K562 (cell line): ENCODE results near the gene AP3B2. TPM values are rescaled to one million over a fixed set of nuclear protein-coding genes. Genes with fewer than 3 reads are reported as not detected.
A peak's percentile ranks its signal among the peaks of the same experiment; 100 is the strongest.

ENCODE experiments used
- BRF1 ChIP-seq: IDR thresholded peaks from 3 replicates; pipeline ENCODE4 v1.6.1; 2011; ENCODE audit warnings: borderline replicate concordance, mild to moderate bottlenecking; ENCODE audit not compliant: insufficient read length; ENCODE audit errors: extremely low read depth
- CEBPG ChIP-seq, 3 experiments: fragments of 200-800 bp in 1 of 3; sonication (Bioruptor generic) in 1 of 3; sonication (generic) in 1 of 3; formaldehyde crosslinking in 1 of 3; IDR thresholded peaks in 2 of 3; conservative IDR thresholded peaks in 1 of 3; 2 replicates each; pipeline versions ENCODE4 v1.6.1 to v1.8.0; 2016 to 2022; ENCODE audit warnings: missing compliant biosample characterization in 2 of 3, missing genetic modification characterization in 2 of 3, mild to moderate bottlenecking in 1 of 3, missing genetic modification reagents in 1 of 3
- CREM ChIP-seq: IDR thresholded peaks from 2 replicates; pipeline ENCODE4 v1.6.1; 2014; ENCODE audit warnings: antibody characterized with exemption, low read depth
- DACH1 ChIP-seq: fragments of 450-650 bp; IDR thresholded peaks from 2 replicates; pipeline ENCODE4 v1.6.1; 2018; ENCODE audit not compliant: partially characterized antibody
- E2F3 ChIP-seq: fragments of 250-450 bp; sonication (Bioruptor Pico); IDR thresholded peaks from 2 replicates; pipeline ENCODE4 v1.4.0; 2020; ENCODE audit warnings: mild to moderate bottlenecking
- FOXO4 ChIP-seq: fragments of 450-650 bp; formaldehyde crosslinking; IDR thresholded peaks from 2 replicates; pipeline ENCODE4 v1.4.0; 2020; ENCODE audit warnings: mild to moderate bottlenecking, moderate library complexity
- MAZ ChIP-seq, 2 experiments: fragments of 450-650 bp in 1 of 2; sonication (generic) in 1 of 2; formaldehyde crosslinking; IDR thresholded peaks in 1 of 2; conservative IDR thresholded peaks in 1 of 2; 2 replicates each; pipeline versions ENCODE4 v1.4.0 to v1.5.0; 2020; ENCODE audit warnings: mild to moderate bottlenecking in 1 of 2, missing genetic modification reagents in 1 of 2
- NR4A1 ChIP-seq, 2 experiments: fragments of 250-450 bp in 1 of 2; fragments of 450-650 bp in 1 of 2; sonication (Bioruptor Pico) in 1 of 2; IDR thresholded peaks; 2 replicates each; pipeline versions ENCODE4 v1.4.0 to v1.6.1; 2016 to 2020; ENCODE audit warnings: mild to moderate bottlenecking in 2 of 2, missing compliant biosample characterization in 1 of 2, missing genetic modification characterization in 1 of 2, moderate library complexity in 1 of 2
- NUFIP1 ChIP-seq: fragments of 450-650 bp; IDR thresholded peaks from 2 replicates; pipeline ENCODE4 v1.6.1; 2018; ENCODE audit not compliant: partially characterized antibody
- PCBP2 ChIP-seq: fragments of 200-400 bp; formaldehyde crosslinking; IDR thresholded peaks from 2 replicates; pipeline ENCODE4 v1.6.1; 2018; ENCODE audit warnings: low read length, low read depth, mild to moderate bottlenecking, moderate library complexity; ENCODE audit not compliant: poor library complexity, severe bottlenecking
- PURB ChIP-seq: sonication (generic); formaldehyde crosslinking; IDR thresholded peaks from 2 replicates; pipeline ENCODE4 v1.9.0; 2021; ENCODE audit warnings: low read depth, mild to moderate bottlenecking, missing genetic modification reagents
- SMARCA5 ChIP-seq: fragments of 450-650 bp; IDR thresholded peaks from 2 replicates; pipeline ENCODE4 v1.6.1; 2016
- SMARCE1 ChIP-seq: fragments of 450-650 bp; IDR thresholded peaks from 2 replicates; pipeline ENCODE4 v1.7.1; 2016; ENCODE audit warnings: mild to moderate bottlenecking
- ZC3H4 ChIP-seq: sonication (generic); formaldehyde crosslinking; IDR thresholded peaks from 2 replicates; pipeline ENCODE4 v1.9.0; 2021; ENCODE audit warnings: missing genetic modification reagents, borderline replicate concordance
- ZNF444 ChIP-seq: fragments of 250-450 bp; sonication (Bioruptor Pico); IDR thresholded peaks from 2 replicates; pipeline ENCODE4 v1.4.0; 2020; ENCODE audit warnings: mild to moderate bottlenecking, moderate library complexity
- ZNF507 ChIP-seq: conservative IDR thresholded peaks from 2 replicates; pipeline ENCODE4 v1.6.1; 2017; ENCODE audit warnings: missing genetic modification characterization, missing compliant biosample characterization
- polyA plus RNA-seq, 8 experiments: library from polyadenylated mRNA; depleted of rRNA in 4 of 8; stranded (reverse) in 5 of 8; unstranded in 3 of 8; fragments of >200 nt; fragmentation: Nextera tagmentation in 2 of 8; fragmentation: Illumina TruSeq in 1 of 8; extraction: Ambion mirVana in 2 of 8; extraction: Trizol in 1 of 8; gene quantifications; 2 replicates each; pipeline versions ENCODE4 v1.2.1 to v1.2.3, GENCODE V29; 2011 to 2014; ENCODE audit warnings: inconsistent platforms in 1 of 8, missing spikeins in 1 of 8
- total RNA-seq, 7 experiments: library from RNA; depleted of rRNA in 6 of 7; stranded (reverse); fragments of >200 nt in 6 of 7; fragmentation: Illumina TruSeq in 2 of 7; extraction: Trizol in 2 of 7; gene quantifications; 2 replicates each; pipeline versions ENCODE4 v1.2.1 to v1.2.3, GENCODE V29; 2011 to 2021; ENCODE audit warnings: low replicate concordance in 1 of 7
- TF ChIP-seq, protein P1 (sequence below): fragments of 450-650 bp; IDR thresholded peaks from 2 replicates; pipeline ENCODE4 v1.7.1; 2018; ENCODE audit warnings: mild to moderate bottlenecking, low read depth; ENCODE audit not compliant: partially characterized antibody
- TF ChIP-seq, protein P2 (sequence below): sonication (generic); formaldehyde crosslinking; IDR thresholded peaks from 2 replicates; pipeline ENCODE4 v1.4.0; 2020; ENCODE audit warnings: mild to moderate bottlenecking, missing genetic modification reagents
- TF ChIP-seq, protein P3 (sequence below): fragments of 450-650 bp; IDR thresholded peaks from 2 replicates; pipeline ENCODE4 v1.7.0; 2016; ENCODE audit warnings: borderline replicate concordance

The AP3B2 gene
- total and polyA plus RNA-seq, 9 of the 15 experiments (the other 6 are each of a cell fraction or from before 2014, with no cell fraction given) = 0.03 to 0.15 (median 0.10) TPM; not detected in 2

- no peak for TF ChIP-seq PCBP2
- no peak for TF ChIP-seq NR4A1 (CRISPR knock-in tag; IDR thresholded peaks at IDR 0.05)
- TF ChIP-seq NR4A1 (tag; IDR thresholded peaks at IDR 0.05) = no peak; the same call in 1 of the 2 replicates
- no peak for TF ChIP-seq PURB
- TF ChIP-seq BRF1 = no peak
- TF ChIP-seq SMARCE1 = no peak
- no peak for TF ChIP-seq CEBPG (CRISPR knock-in tag; IDR thresholded peaks at IDR 0.05)
- TF ChIP-seq CEBPG (tag; conservative IDR thresholded peaks at IDR 0.05 in 1 of 2, IDR thresholded peaks at IDR 0.05 in 1 of 2) = no peak
- peak; percentile 48; the same call in 1 of the 2 replicates for TF ChIP-seq FOXO4
- TF ChIP-seq E2F3 (CRISPR knock-in tag) = no peak
- peak; percentile 97 to 98 for TF ChIP-seq MAZ (CRISPR knock-in tag; conservative IDR thresholded peaks at IDR 0.05 in 1 of 2, IDR thresholded peaks at IDR 0.05 in 1 of 2)
- peak; percentile 51 for TF ChIP-seq CREM
- no peak for TF ChIP-seq SMARCA5
- TF ChIP-seq, protein P1, sequence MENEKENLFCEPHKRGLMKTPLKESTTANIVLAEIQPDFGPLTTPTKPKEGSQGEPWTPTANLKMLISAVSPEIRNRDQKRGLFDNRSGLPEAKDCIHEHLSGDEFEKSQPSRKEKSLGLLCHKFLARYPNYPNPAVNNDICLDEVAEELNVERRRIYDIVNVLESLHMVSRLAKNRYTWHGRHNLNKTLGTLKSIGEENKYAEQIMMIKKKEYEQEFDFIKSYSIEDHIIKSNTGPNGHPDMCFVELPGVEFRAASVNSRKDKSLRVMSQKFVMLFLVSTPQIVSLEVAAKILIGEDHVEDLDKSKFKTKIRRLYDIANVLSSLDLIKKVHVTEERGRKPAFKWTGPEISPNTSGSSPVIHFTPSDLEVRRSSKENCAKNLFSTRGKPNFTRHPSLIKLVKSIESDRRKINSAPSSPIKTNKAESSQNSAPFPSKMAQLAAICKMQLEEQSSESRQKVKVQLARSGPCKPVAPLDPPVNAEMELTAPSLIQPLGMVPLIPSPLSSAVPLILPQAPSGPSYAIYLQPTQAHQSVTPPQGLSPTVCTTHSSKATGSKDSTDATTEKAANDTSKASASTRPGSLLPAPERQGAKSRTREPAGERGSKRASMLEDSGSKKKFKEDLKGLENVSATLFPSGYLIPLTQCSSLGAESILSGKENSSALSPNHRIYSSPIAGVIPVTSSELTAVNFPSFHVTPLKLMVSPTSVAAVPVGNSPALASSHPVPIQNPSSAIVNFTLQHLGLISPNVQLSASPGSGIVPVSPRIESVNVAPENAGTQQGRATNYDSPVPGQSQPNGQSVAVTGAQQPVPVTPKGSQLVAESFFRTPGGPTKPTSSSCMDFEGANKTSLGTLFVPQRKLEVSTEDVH = peak; percentile 33
- TF ChIP-seq, protein P2, sequence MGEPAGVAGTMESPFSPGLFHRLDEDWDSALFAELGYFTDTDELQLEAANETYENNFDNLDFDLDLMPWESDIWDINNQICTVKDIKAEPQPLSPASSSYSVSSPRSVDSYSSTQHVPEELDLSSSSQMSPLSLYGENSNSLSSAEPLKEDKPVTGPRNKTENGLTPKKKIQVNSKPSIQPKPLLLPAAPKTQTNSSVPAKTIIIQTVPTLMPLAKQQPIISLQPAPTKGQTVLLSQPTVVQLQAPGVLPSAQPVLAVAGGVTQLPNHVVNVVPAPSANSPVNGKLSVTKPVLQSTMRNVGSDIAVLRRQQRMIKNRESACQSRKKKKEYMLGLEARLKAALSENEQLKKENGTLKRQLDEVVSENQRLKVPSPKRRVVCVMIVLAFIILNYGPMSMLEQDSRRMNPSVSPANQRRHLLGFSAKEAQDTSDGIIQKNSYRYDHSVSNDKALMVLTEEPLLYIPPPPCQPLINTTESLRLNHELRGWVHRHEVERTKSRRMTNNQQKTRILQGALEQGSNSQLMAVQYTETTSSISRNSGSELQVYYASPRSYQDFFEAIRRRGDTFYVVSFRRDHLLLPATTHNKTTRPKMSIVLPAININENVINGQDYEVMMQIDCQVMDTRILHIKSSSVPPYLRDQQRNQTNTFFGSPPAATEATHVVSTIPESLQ (CRISPR knock-in tag) = peak; percentile 97
- TF ChIP-seq ZNF507 (tag) = no peak
- TF ChIP-seq NUFIP1 = no peak
- TF ChIP-seq, protein P3, sequence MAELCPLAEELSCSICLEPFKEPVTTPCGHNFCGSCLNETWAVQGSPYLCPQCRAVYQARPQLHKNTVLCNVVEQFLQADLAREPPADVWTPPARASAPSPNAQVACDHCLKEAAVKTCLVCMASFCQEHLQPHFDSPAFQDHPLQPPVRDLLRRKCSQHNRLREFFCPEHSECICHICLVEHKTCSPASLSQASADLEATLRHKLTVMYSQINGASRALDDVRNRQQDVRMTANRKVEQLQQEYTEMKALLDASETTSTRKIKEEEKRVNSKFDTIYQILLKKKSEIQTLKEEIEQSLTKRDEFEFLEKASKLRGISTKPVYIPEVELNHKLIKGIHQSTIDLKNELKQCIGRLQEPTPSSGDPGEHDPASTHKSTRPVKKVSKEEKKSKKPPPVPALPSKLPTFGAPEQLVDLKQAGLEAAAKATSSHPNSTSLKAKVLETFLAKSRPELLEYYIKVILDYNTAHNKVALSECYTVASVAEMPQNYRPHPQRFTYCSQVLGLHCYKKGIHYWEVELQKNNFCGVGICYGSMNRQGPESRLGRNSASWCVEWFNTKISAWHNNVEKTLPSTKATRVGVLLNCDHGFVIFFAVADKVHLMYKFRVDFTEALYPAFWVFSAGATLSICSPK = no peak
- no peak for TF ChIP-seq DACH1
- TF ChIP-seq ZNF444 = no peak
- no peak; the same call in 1 of the 2 replicates for TF ChIP-seq ZC3H4 (CRISPR knock-in tag)
Measured at GRCh38 chr15:82647045-82647834, 62.4 kb downstream of the AP3B2 start, which contains the start of gene CPEB1 (continued).
